Gastroesophageal sphincter (tissue), 3 donors: ENCODE results near the gene GRXCR1.

Experiments used
- CTCF ChIP-seq, 4 experiments: fragments of 200-600 bp in 2 of 4; fragments of 450-650 bp in 2 of 4; sonication (generic) in 1 of 4; IDR thresholded peaks; one replicate each; pipeline ENCODE4 v1.5.1; 2017 to 2019; ENCODE audit warnings: antibody characterized with exemption in 4 of 4, mild to moderate bottlenecking in 2 of 4, moderate library complexity in 2 of 4
- EP300 ChIP-seq: sonication (generic); formaldehyde crosslinking; IDR thresholded peaks from one replicate; pipeline ENCODE4 v1.6.1; 2017; ENCODE audit warnings: antibody characterized with exemption, mild to moderate bottlenecking
- POLR2A ChIP-seq, 2 donors: fragments of 450-650 bp; IDR thresholded peaks; one replicate each; pipeline ENCODE4 v1.6.1; 2017; ENCODE audit warnings: antibody characterized with exemption in 2 of 2, mild to moderate bottlenecking in 2 of 2, moderate library complexity in 1 of 2
- POLR2AphosphoS5 ChIP-seq: sonication (generic); formaldehyde crosslinking; IDR thresholded peaks from one replicate; pipeline ENCODE4 v1.6.1; 2017; ENCODE audit warnings: antibody characterized with exemption

- TF ChIP-seq POLR2AphosphoS5 (no peak), POLR2A (IDR thresholded peaks at IDR 0.05) (no peak), CTCF (IDR thresholded peaks at IDR 0.05) (no peak), EP300 (no peak)
Observed at GRCh38 chr4:42985976-42986375, 93.5 kb downstream of the GRXCR1 start.
